HTR-8/SVneo (cell line): ENCODE measurements around the gene ZBTB21.

ENCODE experiments used
- DNase-seq: peaks from one replicate; pipeline ENCODE4 v3.0.0; 2011; ENCODE audit warnings: low spot score, mixed read lengths; ENCODE audit not compliant: insufficient read length
- FAIRE-seq: peaks from 2 replicates; lab custom pipeline; 2011; peaks lifted over from hg19 to GRCh38; lab: Jason Lieb, UNC

Gene ZBTB21

DNA sequence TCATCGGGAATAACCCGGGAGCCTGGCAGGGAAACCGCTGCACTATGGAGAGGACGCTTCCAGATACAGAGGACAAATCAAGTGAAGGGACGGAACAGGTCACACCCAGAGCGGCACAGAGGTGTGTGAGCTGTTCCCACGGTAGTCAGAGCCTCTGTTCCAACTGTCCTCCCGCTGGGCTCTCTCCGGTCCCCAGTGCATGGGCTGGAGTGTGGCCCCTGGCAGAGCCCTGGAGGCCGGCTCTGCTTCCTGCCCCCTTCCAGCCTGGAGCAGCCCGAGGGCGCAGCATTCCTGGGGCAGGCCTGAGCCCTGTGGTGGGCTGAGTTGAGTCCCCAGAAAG lies 11.9 kb upstream of the ZBTB21 start:
- DNase-seq (no peak), FAIRE-seq (no peak)

DNA sequence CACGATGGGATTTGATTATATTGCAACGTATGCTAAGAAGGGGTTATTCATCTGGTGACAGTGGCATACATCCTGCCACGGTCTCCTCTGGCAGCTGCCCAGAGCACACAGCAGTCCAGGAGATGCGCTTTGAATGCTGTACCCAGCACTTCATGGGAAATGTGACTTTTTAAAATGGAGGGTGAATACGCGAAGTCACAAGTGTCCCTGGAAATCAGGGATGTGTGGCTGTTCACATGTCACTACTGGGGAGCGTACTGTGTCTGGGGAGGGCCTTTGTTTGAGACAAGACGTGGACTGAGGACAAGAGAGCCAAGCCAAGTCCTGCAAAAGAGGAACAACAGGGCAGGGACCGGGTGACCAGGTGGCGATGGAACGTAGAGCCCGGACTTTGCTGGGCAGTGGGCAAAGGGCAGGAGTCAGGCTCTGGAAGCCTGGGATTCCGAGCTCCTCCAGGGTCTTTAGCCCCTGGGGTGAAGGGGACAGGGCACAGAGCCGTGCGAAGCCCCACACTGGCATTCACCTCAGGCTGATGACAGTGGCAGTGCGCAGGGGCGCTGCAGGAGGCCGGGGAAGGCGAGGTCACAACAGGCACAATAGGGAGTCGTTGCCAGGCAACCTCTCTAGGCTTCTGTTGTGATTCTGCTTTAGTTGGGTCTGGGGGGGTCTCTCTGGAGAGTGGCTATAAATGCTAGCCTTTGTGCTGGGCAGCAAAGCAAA lies 11.4 kb upstream of the ZBTB21 start:
- DNase-seq: no peak
- no peak for FAIRE-seq

DNA sequence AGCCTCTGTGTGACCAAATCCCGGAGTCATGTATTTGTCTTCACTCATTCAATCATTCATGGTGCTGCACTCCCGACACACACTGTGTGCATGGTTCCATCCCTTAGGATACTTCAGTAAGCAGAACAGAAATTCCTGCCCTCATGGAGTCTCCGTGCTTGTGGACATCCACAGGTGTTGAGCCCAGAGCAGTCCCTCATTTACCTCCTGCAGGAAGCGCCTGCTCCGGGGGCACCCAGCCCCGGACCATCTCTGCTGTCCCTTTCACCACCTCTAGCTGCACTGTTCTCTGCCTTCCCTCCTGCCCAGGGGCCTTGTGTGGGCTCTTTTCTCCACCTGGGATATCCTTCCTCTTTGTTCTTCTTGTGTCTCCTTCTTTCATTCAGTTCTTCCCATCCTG lies 9.5 kb upstream of the ZBTB21 start:
- no peak for FAIRE-seq
- no peak for DNase-seq

DNA sequence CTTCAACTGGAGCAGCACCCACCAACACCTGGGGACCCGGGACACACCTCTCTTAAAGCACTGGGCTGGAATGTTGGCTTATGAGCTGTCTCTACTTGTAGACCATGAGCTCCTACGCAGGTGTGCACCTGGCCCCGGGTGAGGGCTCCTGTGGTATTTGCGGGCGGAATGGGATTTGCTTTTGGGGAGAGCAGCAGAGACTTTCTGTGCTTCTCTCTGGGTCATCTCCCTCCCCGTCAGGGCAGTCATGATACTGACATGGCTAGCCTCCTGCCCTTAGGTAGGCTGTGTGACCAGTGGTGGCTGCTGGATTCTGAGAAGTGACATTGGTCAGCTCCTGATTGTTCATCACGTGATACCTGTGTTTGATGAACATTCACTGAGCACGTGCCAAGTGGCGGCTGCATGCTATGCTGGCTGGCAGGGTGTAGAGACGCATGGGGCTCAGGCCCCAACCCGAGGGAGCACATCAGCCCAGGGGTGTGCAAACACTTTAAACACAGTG lies 9.0 kb upstream of the ZBTB21 start:
- FAIRE-seq: no peak

DNA sequence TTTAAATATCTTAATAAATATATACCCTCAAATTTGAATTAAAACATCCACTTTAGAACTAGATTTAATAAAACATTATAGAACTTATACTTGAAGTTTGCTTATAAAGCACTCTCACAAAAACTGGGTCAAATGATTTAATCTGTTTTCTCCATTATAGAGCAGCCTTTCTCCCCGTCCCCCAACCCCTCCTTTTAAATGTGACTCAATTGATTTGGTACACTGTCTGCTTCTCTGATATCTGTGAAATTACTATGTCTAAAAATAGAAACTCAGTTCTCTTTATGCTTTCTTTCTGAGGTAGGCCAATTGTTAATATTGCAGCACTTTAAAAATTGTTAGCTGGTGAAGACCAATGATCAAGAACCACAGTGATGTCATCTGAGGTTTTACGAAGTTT lies 6.9 kb upstream of the ZBTB21 start:
- DNase-seq: no peak
- no peak for FAIRE-seq

More for the DNA sequence above, 9.0 kb upstream of the ZBTB21 start:
- no peak for DNase-seq

DNA sequence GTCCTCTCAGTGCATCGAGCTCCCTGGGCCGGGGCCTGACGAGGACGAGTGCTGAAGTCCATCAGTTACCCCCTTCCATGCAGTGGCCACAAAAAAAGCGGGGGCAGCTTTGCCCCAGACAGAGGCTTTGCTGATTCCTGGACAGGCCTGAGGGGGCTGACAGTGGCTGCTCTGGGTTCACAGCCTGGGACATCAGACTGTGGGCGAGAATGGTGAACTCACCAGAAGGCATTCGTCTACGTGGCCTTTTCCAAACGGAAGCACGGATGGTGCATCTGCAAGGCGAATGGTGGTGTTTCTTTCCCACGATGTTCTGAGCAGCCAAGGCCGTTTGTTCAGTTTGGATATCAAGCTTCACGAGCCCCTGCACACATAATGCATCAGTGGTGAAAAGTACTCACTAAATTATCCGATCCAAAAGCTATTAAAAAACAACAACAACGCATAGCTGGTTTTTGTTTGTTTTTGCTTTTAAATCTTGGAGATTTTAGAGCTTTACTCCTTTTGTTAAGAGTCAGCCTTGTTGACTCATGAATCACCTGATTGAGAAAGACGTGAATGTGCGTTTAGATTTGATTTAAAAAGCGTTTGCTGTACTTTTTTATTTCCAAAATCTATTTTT lies 6.3 kb upstream of the ZBTB21 start:
- FAIRE-seq: no peak
- no peak for DNase-seq

DNA sequence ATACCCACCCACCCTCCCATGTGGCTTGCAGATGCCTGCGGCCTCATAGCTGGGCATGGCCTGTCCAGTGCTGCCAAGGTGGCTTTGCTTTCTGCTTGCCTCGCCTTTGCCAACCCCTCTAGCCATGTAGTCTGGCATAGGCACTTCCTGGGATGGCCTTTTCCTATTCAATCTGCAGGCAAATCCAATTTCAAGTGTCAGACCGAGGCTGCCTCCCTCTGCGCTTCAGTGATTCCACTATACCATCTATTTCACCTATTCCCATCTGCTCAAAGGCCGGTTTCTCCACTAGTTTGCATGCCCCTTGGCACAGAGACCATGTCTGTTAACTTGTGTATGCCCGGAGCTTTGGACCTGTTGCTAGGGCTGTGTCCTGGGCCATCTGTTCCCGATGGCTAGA lies 3.8 kb upstream of the ZBTB21 start:
- DNase-seq (no peak), FAIRE-seq (no peak)

DNA sequence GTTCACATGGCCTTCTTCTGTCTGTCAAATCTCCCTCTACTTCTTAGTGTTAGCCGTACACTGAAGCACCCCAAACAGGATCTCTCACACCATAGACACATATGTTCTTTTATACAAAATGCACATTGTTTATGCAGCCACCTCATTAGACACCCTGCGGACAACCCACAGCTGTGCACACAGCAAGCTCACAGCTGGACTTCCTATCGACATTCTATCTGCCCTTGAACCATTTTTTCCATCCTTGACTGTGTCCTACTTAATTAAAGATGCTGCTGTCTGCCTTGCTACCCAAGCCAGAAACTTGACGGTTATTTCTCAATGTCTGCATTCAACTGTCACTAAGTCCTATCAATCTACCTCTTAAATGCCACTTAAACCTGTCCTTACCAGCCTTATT lies 3.2 kb upstream of the ZBTB21 start:
- DNase-seq: no peak

DNA sequence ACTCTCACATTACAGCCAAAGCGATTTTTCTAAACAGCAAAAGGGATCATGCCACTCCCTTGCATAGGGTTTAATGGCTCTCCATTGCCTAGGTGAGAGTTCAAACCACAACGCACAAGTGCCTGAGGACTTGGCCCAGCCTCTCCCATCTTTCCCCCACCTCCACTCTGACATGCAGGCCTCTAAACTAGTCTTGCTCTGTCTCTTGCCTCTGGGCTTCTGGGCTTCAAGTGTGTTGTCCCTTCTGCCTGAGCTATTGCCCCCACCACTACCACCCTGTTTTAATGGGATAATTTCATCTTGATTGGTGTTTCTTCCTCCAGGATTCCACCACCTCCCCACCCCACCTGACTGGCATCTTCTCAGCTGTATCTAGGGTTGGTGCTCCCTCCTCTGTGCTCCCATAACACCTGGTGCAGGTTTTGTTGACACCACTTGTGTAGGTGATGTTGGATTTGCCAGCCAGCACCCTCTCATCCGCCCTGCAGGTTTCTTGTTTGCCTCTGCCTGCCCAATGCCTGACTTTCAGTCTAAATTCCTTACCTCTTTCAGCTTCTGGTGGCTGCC lies 2.7 kb upstream of the ZBTB21 start:
- DNase-seq: no peak
- no peak for FAIRE-seq

More for the DNA sequence above, 3.2 kb upstream of the ZBTB21 start:
- FAIRE-seq: no peak

DNA sequence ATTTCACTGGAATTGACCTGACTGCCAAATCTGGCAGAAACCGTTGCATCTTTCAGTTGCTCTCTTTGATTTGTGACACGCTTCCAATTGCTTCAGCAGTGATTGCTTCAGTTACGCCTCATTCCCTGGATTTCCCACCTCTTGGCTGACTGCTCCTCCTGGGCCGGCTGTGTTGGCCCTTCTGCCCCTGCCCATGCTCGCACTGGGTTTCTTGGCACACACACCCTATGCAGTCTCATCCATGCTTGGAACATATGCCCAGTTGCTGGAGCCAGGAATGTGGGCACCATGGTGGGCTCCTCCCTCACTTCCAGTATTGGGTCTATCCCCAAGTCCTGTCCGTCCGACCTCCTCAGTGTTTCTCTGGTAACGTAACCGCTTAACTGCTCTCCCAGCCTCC lies 2.2 kb upstream of the ZBTB21 start:
- DNase-seq: no peak
- FAIRE-seq: no peak

DNA sequence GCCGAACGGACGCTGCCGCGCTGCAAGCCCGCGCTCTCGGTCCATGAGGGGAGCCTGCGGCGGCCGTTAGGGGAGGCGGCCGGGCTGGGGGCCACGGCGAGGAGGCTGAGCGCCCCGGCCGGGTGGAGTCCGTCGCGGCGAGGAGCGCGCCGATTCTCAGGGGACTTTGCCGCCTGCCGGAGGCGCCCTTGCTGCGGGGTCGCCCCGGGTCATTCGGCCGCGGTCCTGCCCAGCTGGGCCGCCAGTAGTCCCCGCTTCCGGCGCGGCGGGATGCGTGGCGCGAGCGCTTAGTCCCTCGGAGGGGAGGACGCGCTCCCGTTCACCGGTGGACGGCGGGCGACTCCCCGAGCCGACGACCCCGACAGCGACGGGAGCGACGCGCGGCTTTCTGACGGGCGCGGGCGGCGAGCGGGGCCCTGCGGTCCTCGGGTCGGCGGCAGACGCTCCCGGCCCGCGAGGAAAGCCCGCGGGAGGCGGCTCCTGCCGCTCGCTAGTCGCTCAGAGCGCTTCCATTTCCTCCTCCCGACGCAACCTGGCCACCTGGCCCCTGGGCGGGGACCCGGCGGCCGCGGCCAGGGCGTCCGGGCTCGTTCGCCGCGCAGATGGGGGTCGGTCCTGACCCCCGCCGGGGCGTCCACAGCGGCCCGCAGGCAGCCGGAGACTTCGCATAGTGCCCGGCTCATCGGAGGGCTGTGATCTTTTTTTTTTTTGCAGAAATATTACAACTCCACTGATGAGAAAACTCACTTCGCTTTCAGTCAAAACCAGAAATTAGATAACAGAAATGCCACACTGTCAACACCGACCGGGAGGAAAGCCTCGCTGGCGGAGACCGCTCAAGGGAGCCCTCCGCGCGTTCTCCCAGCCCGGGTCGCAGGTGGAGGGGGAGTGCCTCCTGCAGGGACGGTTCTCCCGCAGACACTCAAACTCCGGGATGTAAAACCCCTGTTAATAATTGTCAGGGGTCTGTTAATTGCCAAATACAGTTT lies 641 bp upstream of the ZBTB21 start:
- DNase-seq (peak; percentile 21), FAIRE-seq (no peak)

DNA sequence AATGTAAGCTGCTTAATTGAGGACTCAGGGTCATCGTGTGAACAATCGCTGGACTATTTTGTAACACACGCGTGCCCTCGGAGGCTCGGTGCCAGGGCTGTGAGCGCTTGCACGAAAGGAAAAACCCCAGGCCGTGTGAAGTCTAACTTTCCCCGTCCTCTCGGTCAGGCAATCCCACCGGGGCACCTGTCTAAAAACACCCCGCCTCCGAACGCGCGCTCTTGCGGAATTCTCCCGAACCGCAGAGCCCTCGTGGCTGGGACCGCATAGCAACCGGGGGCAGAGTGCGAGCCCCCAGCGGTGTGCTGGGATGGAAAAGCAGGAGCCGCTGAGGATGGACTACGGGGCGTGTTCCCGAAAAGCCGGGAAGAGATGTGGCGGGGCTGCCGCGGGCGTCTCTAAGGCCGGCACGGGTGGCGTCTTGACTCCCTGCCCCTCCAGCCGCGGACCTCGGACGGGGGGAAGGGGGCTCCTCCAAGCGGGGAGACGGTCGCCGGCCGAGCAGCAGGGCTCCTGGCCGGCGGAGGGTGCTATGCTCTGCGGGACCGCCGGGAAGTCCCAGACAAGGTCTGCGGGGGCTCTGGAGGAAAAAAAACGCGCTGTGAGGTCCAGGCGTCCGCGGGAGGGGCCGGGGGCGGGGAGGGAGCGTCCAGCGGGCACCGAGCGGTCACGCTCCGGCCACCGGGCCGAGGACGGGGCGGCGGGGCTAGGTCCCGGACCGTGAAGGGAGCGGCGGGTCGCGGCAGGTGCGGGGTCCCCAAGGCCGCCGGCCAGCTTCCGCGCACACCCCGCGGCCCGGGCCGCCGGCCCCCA lies 936 bp downstream of the ZBTB21 start:
- peak; percentile 12 for DNase-seq

DNA sequence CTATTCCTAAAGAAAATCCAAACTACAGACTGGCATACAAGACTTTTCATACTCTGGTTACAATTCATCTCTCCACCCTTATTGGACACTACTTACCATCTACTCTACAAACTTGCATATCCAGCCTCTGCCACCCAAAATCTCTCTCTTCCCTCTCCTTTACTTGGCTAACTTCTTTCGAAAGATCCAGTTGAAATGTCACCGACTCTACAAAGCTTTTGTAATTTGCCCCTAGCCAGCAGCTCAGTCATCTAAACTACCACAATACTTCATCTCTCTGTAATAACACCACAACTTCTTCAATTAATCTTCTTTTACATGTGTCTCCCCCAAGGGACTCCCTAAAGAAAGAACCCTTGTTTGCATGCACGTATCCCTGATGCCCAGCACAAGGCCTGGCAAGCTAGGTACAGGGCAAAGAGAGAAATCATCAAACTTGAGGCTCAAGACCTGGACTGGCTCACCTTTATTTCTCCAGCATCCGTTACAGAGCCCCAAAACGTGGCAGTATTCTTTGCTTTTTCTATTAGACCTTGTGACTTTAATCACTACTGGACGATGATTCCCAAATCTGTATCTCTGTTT lies 2.7 kb downstream of the ZBTB21 start:
- no peak for DNase-seq
- no peak for FAIRE-seq

More for the DNA sequence above, 936 bp downstream of the ZBTB21 start:
- no peak for FAIRE-seq

DNA sequence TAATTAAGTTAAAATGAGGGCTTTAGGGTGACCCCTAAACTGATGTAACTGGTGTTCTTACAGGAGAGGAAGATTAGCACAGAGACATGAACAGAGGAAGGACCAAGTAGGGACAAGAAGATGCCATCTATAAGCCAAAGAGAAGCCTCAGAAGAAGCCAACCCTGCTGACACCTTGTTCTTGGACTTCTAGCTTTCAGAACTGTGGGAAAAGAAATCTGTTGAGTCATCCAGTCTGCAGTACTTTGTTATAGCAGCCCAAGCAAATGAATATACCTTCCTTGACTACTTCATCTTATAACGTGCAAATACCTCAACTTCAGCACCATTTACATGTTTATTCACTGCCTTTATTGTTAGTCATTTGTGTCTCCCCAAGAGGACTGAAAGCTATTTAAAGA lies 3.4 kb downstream of the ZBTB21 start:
- FAIRE-seq (no peak), DNase-seq (no peak)

DNA sequence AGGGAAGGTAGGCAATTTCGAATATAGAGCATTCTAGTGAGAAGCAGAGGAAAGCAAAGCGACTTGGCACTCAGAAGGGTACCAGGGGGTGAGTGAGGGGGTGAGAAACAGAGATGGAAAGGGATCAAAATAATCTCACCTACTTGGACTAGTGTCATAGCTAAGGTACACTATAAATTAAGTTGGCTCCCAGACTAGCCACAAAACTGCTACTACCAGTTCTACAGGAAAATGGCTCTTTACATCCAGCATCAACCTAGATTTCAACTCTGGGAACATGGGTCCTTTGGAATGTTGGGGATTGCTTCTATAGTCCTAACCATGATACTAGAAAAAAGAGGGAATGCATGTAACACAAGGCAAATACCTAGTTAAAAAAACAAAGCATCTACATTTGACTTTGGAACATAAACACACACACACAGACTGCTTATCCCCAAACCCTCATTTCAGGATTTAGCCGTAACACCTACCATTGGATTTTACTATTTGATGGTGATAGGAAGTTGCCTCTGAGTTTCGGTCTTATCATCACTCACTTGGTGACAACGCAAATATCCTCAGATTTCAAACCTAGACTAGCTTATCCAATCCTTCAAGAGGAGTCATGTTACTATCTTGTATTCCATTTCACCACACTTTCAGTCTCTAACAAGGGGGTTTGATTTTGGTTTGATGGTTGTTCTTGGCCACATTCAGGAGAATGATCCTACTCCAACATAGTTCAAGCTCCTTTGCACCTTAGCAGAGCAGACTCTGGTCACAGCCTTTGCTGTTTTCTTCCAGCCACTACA lies 5.6 kb downstream of the ZBTB21 start:
- no peak for FAIRE-seq
- no peak for DNase-seq

DNA sequence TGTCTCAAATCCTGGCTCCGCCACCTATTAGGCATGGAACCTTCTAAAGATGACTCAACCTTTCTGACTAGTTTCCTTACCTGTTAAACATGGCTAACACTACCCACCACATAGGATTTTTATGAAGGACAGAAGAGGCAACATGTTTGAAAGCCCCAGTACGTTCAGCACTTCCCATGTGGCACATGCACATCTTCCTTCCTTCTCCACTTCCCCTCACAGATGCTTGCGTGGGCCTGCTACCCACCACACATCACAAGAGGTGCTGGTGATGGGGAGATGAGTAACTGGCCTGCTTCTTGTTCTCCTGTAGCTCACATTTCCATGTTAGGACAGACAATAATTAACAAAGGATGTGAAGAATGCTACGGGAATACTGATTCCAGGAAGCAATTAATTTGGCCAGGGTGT lies 7.1 kb downstream of the ZBTB21 start:
- FAIRE-seq: no peak

DNA sequence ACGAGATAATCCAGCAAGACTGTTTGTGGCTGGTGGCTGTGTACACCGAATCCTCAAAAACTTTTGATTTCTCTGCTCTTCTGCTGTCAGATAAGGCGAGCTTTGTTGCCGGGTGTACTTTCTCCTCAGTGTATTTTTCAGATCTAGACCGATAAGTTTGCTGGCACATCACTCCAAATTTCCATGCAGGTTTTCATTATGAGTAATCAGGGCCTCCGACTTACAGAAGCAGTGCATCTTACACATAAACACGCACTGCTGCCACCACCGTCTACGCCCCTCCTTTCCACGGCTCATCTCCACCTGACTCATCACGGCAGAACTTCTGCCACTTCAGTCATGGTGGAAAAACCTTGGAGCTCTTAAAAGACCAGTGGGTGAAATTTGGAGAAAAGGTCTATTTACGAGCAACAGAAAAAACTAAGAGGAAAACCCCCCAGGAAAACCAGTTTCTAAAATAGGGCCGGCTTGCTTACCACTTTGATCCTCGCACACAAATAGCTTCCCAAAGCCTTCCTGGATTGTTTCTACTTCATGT lies 7.7 kb downstream of the ZBTB21 start:
- peak; percentile 53 for DNase-seq

More for the DNA sequence above, 7.1 kb downstream of the ZBTB21 start:
- no peak for DNase-seq

DNA sequence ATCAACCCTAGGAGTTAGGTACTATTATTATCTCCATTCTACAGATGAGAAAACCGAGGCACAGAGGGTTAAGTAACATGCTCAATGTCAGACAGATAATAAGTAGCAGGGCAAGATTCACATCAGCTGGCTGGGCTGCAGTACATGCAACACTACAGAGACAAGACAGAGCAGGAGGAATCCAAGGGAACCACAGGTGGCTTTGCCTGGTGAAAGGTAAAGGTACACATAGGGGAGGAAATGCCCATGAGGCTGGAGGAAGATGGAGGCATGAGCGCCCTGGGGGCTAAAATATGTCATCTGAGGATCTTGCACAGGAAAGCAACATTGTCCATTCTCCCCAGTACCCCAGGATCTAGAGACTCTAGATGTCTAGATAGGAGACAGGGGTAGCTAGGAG lies 8.4 kb downstream of the ZBTB21 start:
- no peak for FAIRE-seq
- DNase-seq: no peak

More for the DNA sequence above, 7.7 kb downstream of the ZBTB21 start:
- FAIRE-seq: no peak
